Naive thymus-derived CD8-positive, alpha-beta T cell (primary cell): Measurements from ENCODE around the gene CRIP1. TPM values are rescaled to one million over a fixed set of nuclear protein-coding genes. Genes with fewer than 3 reads are reported as not detected.

Source experiments
- ATAC-seq, 2 donors: fragments of 150-1000 bp; cut with Tn5 transposase in 1 of 2; sonication (Bioruptor Pico), chemical (Tn5 transposase) in 1 of 2; 1 replicate in 1 of 2; 2 replicates in 1 of 2; pipeline ENCODE4 v1.10.0; 2021; ENCODE audit warnings: mild to moderate bottlenecking in 2 of 2, moderate library complexity in 2 of 2
- POLR2A ChIA-PET: fragments of 350-600 bp; sonication (Branson Sonifier 250); formaldehyde crosslinking; loops from one replicate; lab custom pipeline; 2021; ENCODE audit warnings: antibody characterized with exemption; lab: Charles Lee
- DNase-seq, 10 donors: peaks; one replicate each; pipeline versions ENCODE4 v3.0.0 to v3.0.0-alpha.2; 2020 to 2022
- H3K27ac Mint-ChIP-seq, 10 donors: one replicate each; pipeline ENCODE4 v1.8.0; 2020 to 2022; ENCODE audit warnings: mild to moderate bottlenecking in 10 of 10, mixed read lengths in 10 of 10, moderate library complexity in 4 of 10, inconsistent platforms in 1 of 10
- H3K27me3 Mint-ChIP-seq, 5 donors: one replicate each; pipeline ENCODE4 v1.8.0; 2021 to 2022; ENCODE audit warnings: mixed read lengths in 5 of 5
- H3K36me3 Mint-ChIP-seq, 3 donors: one replicate each; pipeline ENCODE4 v1.8.0; 2020 to 2022; ENCODE audit warnings: mixed read lengths in 3 of 3, mild to moderate bottlenecking in 2 of 3, inconsistent platforms in 1 of 3
- H3K4me1 Mint-ChIP-seq, 4 donors: one replicate each; pipeline ENCODE4 v1.8.0; 2021 to 2022; ENCODE audit warnings: mixed read lengths in 4 of 4
- H3K4me3 Mint-ChIP-seq, 10 donors: one replicate each; pipeline ENCODE4 v1.8.0; 2020 to 2022; ENCODE audit warnings: mild to moderate bottlenecking in 10 of 10, mixed read lengths in 10 of 10, moderate library complexity in 6 of 10, inconsistent platforms in 1 of 10
- H3K9me3 Mint-ChIP-seq, 9 donors: one replicate each; pipeline ENCODE4 v1.8.0; 2020 to 2022; ENCODE audit warnings: mixed read lengths in 9 of 9, mild to moderate bottlenecking in 3 of 9, inconsistent platforms in 1 of 9, moderate library complexity in 1 of 9
- polyA plus RNA-seq, 3 donors: library from polyadenylated mRNA; unstranded; fragments of 300-500 nt; fragmentation: Illumina TruSeq; gene quantifications; one replicate each; pipeline ENCODE4 v1.2.3, GENCODE V29; 2021
- total RNA-seq, 8 experiments: library from RNA in 2 of 8; stranded (reverse) in 2 of 8; gene quantifications; one replicate each; pipeline ENCODE4 v1.2.3 and lab custom pipeline; 2021 to 2026

Gene CRIP1
- total and polyA plus RNA-seq, 5 experiments from 2014 or later, result 96.5 to 784 (median 342) TPM

DNA sequence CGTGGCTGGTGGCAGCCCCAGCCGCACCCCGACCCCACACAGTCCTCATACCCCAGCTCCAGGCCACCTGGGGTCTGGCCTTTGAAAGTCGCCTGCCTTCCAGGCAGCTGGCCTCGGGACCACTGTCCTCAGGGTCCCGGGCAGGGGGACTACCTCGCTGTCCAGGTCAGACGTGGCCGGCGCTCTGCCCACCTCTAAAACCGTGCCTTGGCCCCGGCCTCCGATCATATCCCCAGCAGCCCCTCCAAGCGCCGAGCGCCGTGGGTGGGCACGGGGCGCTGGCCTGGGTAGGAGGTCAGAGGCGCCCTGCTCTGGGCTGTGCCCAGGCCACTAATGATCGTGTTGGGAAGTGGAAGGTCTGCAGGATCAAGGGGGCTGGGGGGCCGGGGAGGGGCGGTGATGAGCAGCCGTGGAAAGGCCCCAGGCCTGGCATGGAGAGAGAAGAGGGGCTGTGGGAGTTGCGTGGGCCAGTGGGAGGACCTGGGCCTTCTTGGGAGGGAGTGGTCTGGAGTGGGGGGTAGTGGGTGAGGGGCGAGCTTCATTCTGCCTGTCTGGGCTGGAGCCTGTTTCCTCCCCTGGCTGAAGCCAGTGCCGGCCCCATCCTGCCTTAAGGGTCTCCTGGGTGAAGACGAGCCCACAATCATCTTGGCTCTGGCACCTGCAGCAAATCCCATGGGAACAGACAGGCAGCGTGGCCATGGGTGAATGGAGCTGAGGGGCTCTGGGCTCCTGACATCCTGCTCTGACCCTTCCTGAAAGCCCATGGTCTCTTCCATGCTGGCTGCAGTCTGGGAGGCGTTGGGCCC, 44.6 kb downstream of the CRIP1 start:
- ATAC-seq, result no peak
- H3K27ac Mint-ChIP-seq, result peak overlapping the region in 1 of 10 donors; percentile 82
- peaks cover 5 to 35% (median 28%) of the 10 kb centered on the region in 4 donors for H3K4me1 Mint-ChIP-seq
- POLR2A ChIA-PET, result interaction anchor here (1.3 to 5.1 kb wide), 2 partner anchors 40 to 50 kb away, joined by 3 to 31 read pairs; partner anchors contain the start of gene TEDC1
- H3K4me3 Mint-ChIP-seq, result peak overlapping the region in 7 of 10 donors; percentile 26 to 85 (median 63)
- H3K9me3 Mint-ChIP-seq, result no peaks in the 10 kb centered on the region
- DNase-seq, result no peak
- peaks cover 0 to 8% (median 4%) of the 10 kb centered on the region in 5 donors for H3K27me3 Mint-ChIP-seq
- H3K36me3 Mint-ChIP-seq, result no peaks in the 10 kb centered on the region

DNA sequence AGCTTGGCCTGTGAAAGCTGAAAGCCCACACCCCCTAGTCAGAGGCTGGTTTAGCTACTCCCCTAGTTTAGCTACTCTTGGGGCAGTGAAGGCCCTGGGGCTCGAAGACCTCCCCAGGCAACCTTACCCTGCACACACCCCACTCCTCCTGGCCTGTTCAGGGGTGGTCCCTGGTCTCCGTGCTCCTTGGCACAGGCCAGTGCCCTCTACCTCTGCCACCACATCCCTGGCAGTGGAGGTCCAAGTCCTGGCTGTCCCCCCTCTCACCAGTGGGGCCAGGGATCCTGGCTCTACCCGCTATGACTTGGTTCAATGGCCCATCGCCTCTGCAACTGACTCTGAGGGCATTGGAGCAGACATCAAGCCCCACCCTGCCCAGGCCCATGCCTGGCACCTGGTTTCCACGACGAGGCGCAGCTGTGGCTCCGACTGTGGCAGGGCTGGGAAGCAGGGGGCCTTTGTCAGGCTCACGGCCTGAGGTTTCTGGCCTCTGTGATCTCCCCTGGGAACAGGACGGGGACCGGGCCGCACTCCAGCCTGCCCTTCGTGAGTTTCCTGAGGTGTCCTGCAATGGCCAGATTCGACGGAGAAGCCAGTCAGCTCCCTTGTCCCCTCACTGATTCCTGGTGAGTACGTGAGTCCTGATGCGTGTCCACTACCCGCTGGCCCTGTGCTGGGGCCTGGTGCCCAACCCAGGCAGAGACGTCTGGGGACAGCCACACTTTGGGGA, 45.4 kb downstream of the CRIP1 start:
- Mint-ChIP-seq H3K27me3 (peaks cover 0 to 10% (median 3%) of the 10 kb centered on the region in 5 donors), H3K27ac (peak overlapping the region in 3 of 10 donors; percentile 9 to 43 (median 25)), H3K36me3 (no peaks in the 10 kb centered on the region), H3K4me3 (peak overlapping the region in 4 of 10 donors; percentile 34 to 50 (median 40)), H3K4me1 (peaks cover 4 to 34% (median 27%) of the 10 kb centered on the region in 4 donors), H3K9me3 (no peaks in the 10 kb centered on the region)
- ATAC-seq, result no peak
- POLR2A ChIA-PET, result no interaction called here
- no peak for DNase-seq

DNA sequence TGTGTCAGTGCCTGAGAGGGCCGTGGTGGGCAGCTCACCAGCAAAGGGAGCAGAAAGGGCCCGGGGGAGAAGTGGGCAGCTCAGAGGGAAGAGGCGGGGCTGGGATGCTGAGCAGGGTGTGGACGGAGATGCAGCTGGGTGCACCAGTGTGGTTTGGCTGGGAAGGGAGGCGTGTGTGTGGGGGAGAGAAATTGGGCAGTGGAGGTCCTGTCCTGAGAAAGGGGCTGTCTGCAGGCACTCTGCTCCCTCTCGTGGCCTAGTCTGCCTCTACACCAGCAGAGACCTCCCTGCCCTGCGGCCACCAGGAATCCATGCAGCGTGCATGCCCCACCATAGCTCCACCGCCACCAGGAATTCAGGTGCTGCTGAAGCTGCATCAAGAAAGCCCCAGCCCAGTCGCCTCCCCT, 46.1 kb downstream of the CRIP1 start:
- Mint-ChIP-seq H3K4me1 (peaks cover 1 to 29% (median 20%) of the 10 kb centered on the region in 4 donors), H3K9me3 (no peaks in the 10 kb centered on the region), H3K27me3 (peaks cover 0 to 10% (median 0%) of the 10 kb centered on the region in 5 donors), H3K27ac (peak overlapping the region in 4 of 10 donors; percentile 20 to 75 (median 64)), H3K4me3 (peak overlapping the region in 2 of 10 donors; percentile 41 to 68), H3K36me3 (no peaks in the 10 kb centered on the region)
- DNase-seq (no peak), ATAC-seq (no peak)
- POLR2A ChIA-PET, result interaction anchor here (1.2 kb wide), 1 partner anchor 167 kb away, joined by 3 read pairs; no protein-coding TSS in a partner anchor

DNA sequence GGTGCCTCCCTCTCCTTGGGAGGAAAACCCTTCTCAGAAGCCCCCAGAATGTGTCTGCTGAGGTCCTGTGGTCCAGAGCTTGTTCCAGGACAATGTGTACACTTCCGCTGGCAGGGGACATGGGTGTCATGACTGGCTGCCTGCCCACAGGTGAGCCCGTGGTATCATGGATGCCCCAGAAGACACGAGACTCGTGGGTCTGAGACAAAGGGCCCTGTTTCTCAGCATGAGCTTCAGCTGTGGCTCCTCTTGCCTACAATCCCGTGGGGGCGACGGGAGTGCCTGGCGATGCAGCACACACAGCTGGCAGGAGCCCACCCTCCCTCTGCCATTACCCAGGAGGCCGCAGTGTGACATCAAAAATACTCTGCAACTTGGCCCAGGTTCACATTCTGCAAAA, 46.7 kb downstream of the CRIP1 start:
- DNase-seq (no peak), ATAC-seq (no peak)
- Mint-ChIP-seq H3K27me3 (peaks cover 0 to 14% (median 2%) of the 10 kb centered on the region in 5 donors), H3K27ac (peak overlapping the region in 1 of 10 donors; percentile 28), H3K36me3 (no peaks in the 10 kb centered on the region), H3K9me3 (no peaks in the 10 kb centered on the region), H3K4me1 (peaks cover 0 to 28% (median 20%) of the 10 kb centered on the region in 4 donors), H3K4me3 (no peak overlapping the region)
- POLR2A ChIA-PET, result interaction anchor here (1.2 kb wide), 1 partner anchor 167 kb away, joined by 3 read pairs; no protein-coding TSS in a partner anchor

DNA sequence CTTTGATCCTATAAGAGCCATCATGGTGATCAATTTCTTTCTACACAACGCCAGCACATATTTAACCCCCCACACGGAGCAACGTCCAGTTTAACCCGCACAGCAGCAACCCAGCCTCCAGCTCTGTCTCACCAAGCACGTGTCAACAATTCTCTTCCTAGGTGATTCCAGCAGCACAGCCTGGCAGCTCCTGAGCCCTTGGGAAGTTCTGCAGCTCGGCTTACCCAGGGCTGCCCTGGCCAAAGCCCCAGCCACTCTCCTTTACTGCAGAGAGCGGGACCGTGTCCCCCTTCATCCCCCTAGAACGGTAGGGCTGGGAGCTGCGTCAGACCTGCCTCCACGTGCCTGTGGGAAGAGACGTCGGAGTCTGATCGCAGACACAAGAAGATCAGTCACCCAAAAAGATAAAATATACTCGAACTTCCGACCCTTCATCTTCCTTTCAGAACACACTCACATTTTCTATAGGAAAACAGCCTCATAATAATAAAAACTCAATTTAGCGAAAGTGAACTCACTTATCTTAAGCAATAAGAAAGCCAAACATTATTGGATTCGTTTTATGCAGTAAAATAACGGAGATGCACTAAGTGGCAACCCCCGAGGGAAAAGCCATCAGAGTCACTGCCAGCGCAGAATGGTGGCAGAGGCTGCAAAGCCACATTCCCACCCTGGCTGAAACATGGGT, 47.3 kb downstream of the CRIP1 start:
- POLR2A ChIA-PET, result interaction anchor here (1.2 kb wide), 1 partner anchor 168 kb away, joined by 3 read pairs; no protein-coding TSS in a partner anchor

DNA sequence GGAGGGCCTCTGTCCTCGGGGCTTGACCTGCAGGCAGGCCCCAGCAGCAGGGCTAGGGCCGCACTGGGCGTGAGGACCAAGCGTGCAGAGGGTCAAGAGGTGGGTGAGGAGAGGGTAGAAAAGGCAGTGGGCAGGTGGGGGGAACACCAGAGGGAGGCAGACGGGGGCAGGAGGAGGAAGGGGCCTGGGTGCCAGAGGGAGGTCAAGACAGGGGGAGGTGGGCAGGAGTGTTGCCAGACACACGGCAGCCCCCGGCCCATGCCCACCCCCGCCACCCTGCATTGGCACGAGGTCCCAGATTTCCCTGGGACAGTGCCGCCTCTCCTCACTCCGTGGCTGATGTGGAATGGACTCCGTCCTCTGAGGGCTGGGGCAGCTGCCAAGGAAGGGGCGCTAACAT, 47.9 kb downstream of the CRIP1 start:
- Mint-ChIP-seq H3K4me3 (no peak overlapping the region), H3K27ac (no peak overlapping the region), H3K27me3 (peaks cover 0 to 19% (median 5%) of the 10 kb centered on the region in 5 donors), H3K9me3 (no peaks in the 10 kb centered on the region), H3K4me1 (peaks cover 0 to 24% (median 16%) of the 10 kb centered on the region in 4 donors), H3K36me3 (no peaks in the 10 kb centered on the region)
- DNase-seq (no peak), ATAC-seq (no peak)
- POLR2A ChIA-PET, result no interaction called here

More for the DNA sequence above, 47.3 kb downstream of the CRIP1 start:
- ATAC-seq, result no peak
- no peak for DNase-seq
- Mint-ChIP-seq H3K27ac (peak overlapping the region in 4 of 10 donors; percentile 5 to 29 (median 26)), H3K4me1 (peaks cover 0 to 26% (median 18%) of the 10 kb centered on the region in 4 donors), H3K9me3 (no peaks in the 10 kb centered on the region), H3K27me3 (peaks cover 0 to 17% (median 5%) of the 10 kb centered on the region in 5 donors), H3K36me3 (no peaks in the 10 kb centered on the region), H3K4me3 (no peak overlapping the region)

DNA sequence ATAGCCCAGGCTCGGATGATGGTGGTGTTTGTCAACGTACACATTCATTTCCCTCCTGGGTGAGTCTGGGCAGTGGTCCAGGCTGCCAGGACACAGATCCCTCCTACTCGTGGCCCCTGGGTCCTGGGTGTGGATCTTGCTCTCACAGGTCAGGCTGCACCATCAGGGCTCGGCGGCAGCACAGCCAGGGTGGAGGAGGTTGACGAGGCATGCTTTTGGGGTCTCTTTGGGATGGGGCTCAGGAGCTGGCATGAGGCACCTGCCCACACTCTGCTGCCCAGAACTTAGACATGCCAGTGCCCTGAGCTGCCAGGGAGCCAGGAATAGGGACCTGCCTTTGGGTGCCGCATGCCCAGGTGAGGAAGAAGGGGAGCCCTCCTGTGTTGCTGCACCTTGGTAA, 49.4 kb downstream of the CRIP1 start:
- Mint-ChIP-seq H3K27ac (peak overlapping the region in 1 of 10 donors; percentile 18), H3K36me3 (no peaks in the 10 kb centered on the region), H3K9me3 (no peaks in the 10 kb centered on the region), H3K27me3 (peaks cover 1 to 21% (median 5%) of the 10 kb centered on the region in 5 donors), H3K4me1 (peaks cover 0 to 18% (median 6%) of the 10 kb centered on the region in 4 donors), H3K4me3 (no peak overlapping the region)
- no peak for DNase-seq
- POLR2A ChIA-PET, result no interaction called here
- ATAC-seq, result no peak

DNA sequence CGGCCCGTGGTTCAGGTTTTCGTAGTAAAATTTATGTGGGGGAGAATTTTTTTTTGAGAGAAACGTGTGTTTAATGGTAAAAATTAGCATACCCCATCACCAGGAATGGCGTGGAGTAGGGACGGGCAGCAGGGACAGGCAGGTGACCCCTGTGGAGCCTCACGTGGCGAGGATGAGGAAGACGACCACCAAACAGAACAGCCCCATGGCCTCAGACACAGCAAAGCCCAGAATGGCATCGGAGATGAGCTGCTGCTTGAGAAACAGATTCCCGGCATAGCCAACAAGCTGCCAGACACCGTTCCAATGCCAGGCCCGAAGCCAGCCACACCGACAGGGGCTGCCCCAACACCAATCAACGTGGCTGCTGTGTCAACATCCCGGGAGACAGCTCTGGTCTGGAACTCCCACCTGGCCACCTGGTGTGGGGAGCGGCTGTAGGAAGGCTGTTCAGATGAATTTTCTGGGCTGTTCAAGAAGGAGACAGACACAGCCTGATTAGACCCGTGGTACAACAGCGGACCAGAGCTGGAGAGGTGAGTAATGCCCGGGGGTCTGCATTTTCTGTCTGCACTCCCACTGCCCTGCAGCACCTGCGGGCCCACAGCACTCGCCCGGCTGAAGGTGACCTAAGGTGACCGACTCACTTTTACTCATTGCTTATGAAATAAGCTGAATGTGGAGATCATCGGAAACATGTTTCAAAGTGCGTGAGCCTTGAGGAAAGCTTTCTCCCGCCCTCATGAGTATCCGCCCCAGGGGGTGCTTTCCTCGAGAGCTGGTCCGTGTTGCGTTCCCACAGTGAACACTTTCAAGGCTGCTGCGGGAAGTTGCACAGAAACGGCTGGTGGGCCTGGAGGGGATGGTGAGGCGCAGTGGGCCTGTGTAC, 50.2 kb downstream of the CRIP1 start:
- no peak overlapping the region for H3K27ac Mint-ChIP-seq
- H3K27me3 Mint-ChIP-seq, result peaks cover 5 to 26% (median 10%) of the 10 kb centered on the region in 5 donors

DNA sequence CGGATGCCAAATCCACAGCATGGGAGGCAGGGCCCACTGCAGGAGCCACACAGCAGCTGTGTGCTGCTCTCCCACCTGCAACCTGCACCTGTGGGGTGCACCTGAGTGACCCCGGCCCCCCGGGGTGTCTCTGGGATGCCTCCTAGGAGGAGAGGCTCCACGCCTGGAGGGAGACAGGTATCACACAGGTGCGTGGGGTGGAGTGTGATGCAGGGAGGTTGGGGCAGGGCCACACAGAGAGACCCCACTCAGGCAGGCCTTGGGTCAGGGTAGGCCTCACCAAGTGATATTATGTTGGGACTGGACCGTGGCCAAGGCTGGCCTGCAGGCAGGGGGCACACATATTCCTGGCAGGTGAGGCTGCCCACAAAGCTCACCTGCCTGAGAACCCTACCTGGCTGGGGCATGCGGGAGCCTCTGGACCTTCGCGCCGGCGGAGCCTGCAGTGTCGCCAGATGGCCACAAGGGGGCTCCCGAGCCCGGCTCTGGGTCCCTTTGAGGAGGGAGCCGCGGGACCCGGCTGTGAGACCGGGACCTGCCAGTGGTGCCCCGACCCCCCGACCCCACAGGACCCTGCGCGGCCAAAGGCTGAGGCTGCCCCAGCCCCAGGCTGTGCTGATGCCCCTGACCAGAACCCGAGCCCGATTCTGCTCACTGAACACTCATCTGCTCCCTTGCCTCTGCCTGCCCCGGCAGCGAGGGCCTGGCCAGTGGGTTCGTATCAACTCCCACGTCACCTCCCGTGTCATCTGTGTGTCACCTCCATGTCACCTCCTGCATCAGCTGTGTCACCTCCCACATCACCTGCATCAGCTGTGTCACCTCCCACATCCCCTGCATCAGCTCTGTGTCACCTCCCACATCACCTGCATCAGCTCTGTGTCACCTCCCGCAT, 51.1 kb downstream of the CRIP1 start:
- peak overlapping the region in 2 of 10 donors; percentile 34 to 51 for H3K4me3 Mint-ChIP-seq
- ATAC-seq (peak; percentile 83 to 97), DNase-seq (peak; percentile 47 to 81 (median 68))
- H3K36me3 Mint-ChIP-seq, result peaks cover 0 to 4% (median 0%) of the 10 kb centered on the region in 3 donors
- peaks cover 5 to 26% (median 10%) of the 10 kb centered on the region in 5 donors for H3K27me3 Mint-ChIP-seq
- POLR2A ChIA-PET, result interaction anchor here (1.0 kb wide), 1 partner anchor 9 kb away, joined by 3 read pairs; no protein-coding TSS in a partner anchor
- H3K4me1 Mint-ChIP-seq, result peaks cover 0 to 6% (median 4%) of the 10 kb centered on the region in 4 donors
- peaks cover 0 to 4% (median under 1%) of the 10 kb centered on the region in 9 donors for H3K9me3 Mint-ChIP-seq
- peak overlapping the region in 3 of 10 donors; percentile 56 to 71 (median 59) for H3K27ac Mint-ChIP-seq

More for the DNA sequence above, 50.2 kb downstream of the CRIP1 start:
- H3K4me1 Mint-ChIP-seq, result peaks cover 0 to 15% (median 6%) of the 10 kb centered on the region in 4 donors
- DNase-seq (no peak), ATAC-seq (no peak)
- POLR2A ChIA-PET, result interaction anchor here (1.0 kb wide), 1 partner anchor 9 kb away, joined by 3 read pairs; no protein-coding TSS in a partner anchor
- H3K36me3 Mint-ChIP-seq, result no peaks in the 10 kb centered on the region
- H3K9me3 Mint-ChIP-seq, result peaks cover 0 to 4% (median 0%) of the 10 kb centered on the region in 9 donors
- no peak overlapping the region for H3K4me3 Mint-ChIP-seq
